Measurements from ENCODE around the gene CEP55.
A peak's percentile ranks its signal among the peaks of the same experiment; 100 is the strongest.
"Not testable (repeated sequence)": the region's sequence is repeated elsewhere in the genome, so short reads cannot be mapped to it uniquely, and the experiment has no call there.

CEP55 gene

GRCh38 chr10:93541402-93542357 is 45.3 kb downstream of the CEP55 start:
- Histone ChIP-seq H3K27me3 (ENCODE audit: control insufficient read depth in 1 of 2, insufficient read depth in 2 of 2, low read length in 2 of 2) (no peaks in the 10 kb centered on the region), H3K27ac (ENCODE audit: low read depth, low read length) (no peak overlapping the region), H3K9ac (ENCODE audit: low read depth in 1 of 2, low read length in 2 of 2) (no peak overlapping the region), H3K4me1 (ENCODE audit: control insufficient read depth in 1 of 2, insufficient read depth in 2 of 2, low read length in 2 of 2) (peaks cover 7 to 8% of the 10 kb centered on the region in 2 donors), H3K36me3 (ENCODE audit: control insufficient read depth in 1 of 2, insufficient read depth in 2 of 2, low read length in 2 of 2) (no peaks in the 10 kb centered on the region), H3K4me3 (ENCODE audit: low read depth in 1 of 2, low read length in 2 of 2) (peak overlapping the region; percentile 53 to 58), H3K9me3 (ENCODE audit: control insufficient read depth in 1 of 2, low read length in 2 of 2) (no peaks in the 10 kb centered on the region)

- Histone ChIP-seq H3K9ac (ENCODE audit: low read depth in 1 of 2, low read length in 2 of 2) (no peak overlapping the region), H3K27ac (ENCODE audit: low read depth, low read length) (no peak overlapping the region)
These were observed 46.0 kb downstream of the CEP55 start for GRCh38 chr10:93542358-93542791.

GRCh38 chr10:93546995-93547394 is 50.6 kb downstream of the CEP55 start:
- H3K4me3 ChIP-seq (ENCODE audit: low read depth in 1 of 2, low read length in 2 of 2); H3K9me3 ChIP-seq (ENCODE audit: control insufficient read depth in 1 of 2, low read length in 2 of 2); H3K27ac ChIP-seq (ENCODE audit: low read depth, low read length); H3K27me3 ChIP-seq (ENCODE audit: control insufficient read depth in 1 of 2, insufficient read depth in 2 of 2, low read length in 2 of 2); H3K36me3 ChIP-seq (ENCODE audit: control insufficient read depth in 1 of 2, insufficient read depth in 2 of 2, low read length in 2 of 2); H3K9ac ChIP-seq (ENCODE audit: low read depth in 1 of 2, low read length in 2 of 2): not testable (repeated sequence)
- H3K4me1 ChIP-seq (ENCODE audit: control insufficient read depth in 1 of 2, insufficient read depth in 2 of 2, low read length in 2 of 2), result peaks cover 11% of the 10 kb centered on the region in 2 donors

More at GRCh38 chr10:93542358-93542791, 46.0 kb downstream of the CEP55 start:
- H3K9me3 ChIP-seq (ENCODE audit: control insufficient read depth in 1 of 2, low read length in 2 of 2), result no peaks in the 10 kb centered on the region
- peak overlapping the region; percentile 53 to 58 for H3K4me3 ChIP-seq (ENCODE audit: low read depth in 1 of 2, low read length in 2 of 2)
- no peaks in the 10 kb centered on the region for H3K27me3 ChIP-seq (ENCODE audit: control insufficient read depth in 1 of 2, insufficient read depth in 2 of 2, low read length in 2 of 2)
- peaks cover 7 to 8% of the 10 kb centered on the region in 2 donors for H3K4me1 ChIP-seq (ENCODE audit: control insufficient read depth in 1 of 2, insufficient read depth in 2 of 2, low read length in 2 of 2)
- no peaks in the 10 kb centered on the region for H3K36me3 ChIP-seq (ENCODE audit: control insufficient read depth in 1 of 2, insufficient read depth in 2 of 2, low read length in 2 of 2)

GRCh38 chr10:93547522-93547921 is 51.1 kb downstream of the CEP55 start:
- H3K36me3 ChIP-seq (ENCODE audit: control insufficient read depth in 1 of 2, insufficient read depth in 2 of 2, low read length in 2 of 2), result no peaks in the 10 kb centered on the region
- no peak overlapping the region for H3K9ac ChIP-seq (ENCODE audit: low read depth in 1 of 2, low read length in 2 of 2)
- no peaks in the 10 kb centered on the region for H3K9me3 ChIP-seq (ENCODE audit: control insufficient read depth in 1 of 2, low read length in 2 of 2)
- H3K4me3 ChIP-seq (ENCODE audit: low read depth in 1 of 2, low read length in 2 of 2), result no peak overlapping the region
- H3K4me1 ChIP-seq (ENCODE audit: control insufficient read depth in 1 of 2, insufficient read depth in 2 of 2, low read length in 2 of 2), result peaks cover 8 to 9% of the 10 kb centered on the region in 2 donors
- H3K27me3 ChIP-seq (ENCODE audit: control insufficient read depth in 1 of 2, insufficient read depth in 2 of 2, low read length in 2 of 2), result no peaks in the 10 kb centered on the region
- H3K27ac ChIP-seq (ENCODE audit: low read depth, low read length), result no peak overlapping the region

GRCh38 chr10:93548376-93549071 is 52.1 kb downstream of the CEP55 start:
- no peak overlapping the region for H3K4me3 ChIP-seq (ENCODE audit: low read depth in 1 of 2, low read length in 2 of 2)
- H3K9me3 ChIP-seq (ENCODE audit: control insufficient read depth in 1 of 2, low read length in 2 of 2), result no peaks in the 10 kb centered on the region
- H3K4me1 ChIP-seq (ENCODE audit: control insufficient read depth in 1 of 2, insufficient read depth in 2 of 2, low read length in 2 of 2), result peaks cover 3% of the 10 kb centered on the region in 2 donors
- H3K27ac ChIP-seq (ENCODE audit: low read depth, low read length), result no peak overlapping the region
- no peak overlapping the region for H3K9ac ChIP-seq (ENCODE audit: low read depth in 1 of 2, low read length in 2 of 2)
- H3K27me3 ChIP-seq (ENCODE audit: control insufficient read depth in 1 of 2, insufficient read depth in 2 of 2, low read length in 2 of 2), result no peaks in the 10 kb centered on the region
- no peaks in the 10 kb centered on the region for H3K36me3 ChIP-seq (ENCODE audit: control insufficient read depth in 1 of 2, insufficient read depth in 2 of 2, low read length in 2 of 2)

- H3K4me3 ChIP-seq (ENCODE audit: low read depth in 1 of 2, low read length in 2 of 2), result no peak overlapping the region
- peaks cover 6 to 9% of the 10 kb centered on the region in 2 donors for H3K4me1 ChIP-seq (ENCODE audit: control insufficient read depth in 1 of 2, insufficient read depth in 2 of 2, low read length in 2 of 2)
- H3K27ac ChIP-seq (ENCODE audit: low read depth, low read length), result no peak overlapping the region
- H3K27me3 ChIP-seq (ENCODE audit: control insufficient read depth in 1 of 2, insufficient read depth in 2 of 2, low read length in 2 of 2), result no peaks in the 10 kb centered on the region
- no peaks in the 10 kb centered on the region for H3K9me3 ChIP-seq (ENCODE audit: control insufficient read depth in 1 of 2, low read length in 2 of 2)
- no peak overlapping the region for H3K9ac ChIP-seq (ENCODE audit: low read depth in 1 of 2, low read length in 2 of 2)
- H3K36me3 ChIP-seq (ENCODE audit: control insufficient read depth in 1 of 2, insufficient read depth in 2 of 2, low read length in 2 of 2), result no peaks in the 10 kb centered on the region
These were observed 54.2 kb downstream of the CEP55 start for GRCh38 chr10:93550606-93551005.

- H3K27ac ChIP-seq (ENCODE audit: low read depth, low read length), result no peak overlapping the region
- H3K4me3 ChIP-seq (ENCODE audit: low read depth in 1 of 2, low read length in 2 of 2), result no peak overlapping the region
- no peaks in the 10 kb centered on the region for H3K36me3 ChIP-seq (ENCODE audit: control insufficient read depth in 1 of 2, insufficient read depth in 2 of 2, low read length in 2 of 2)
- no peaks in the 10 kb centered on the region for H3K27me3 ChIP-seq (ENCODE audit: control insufficient read depth in 1 of 2, insufficient read depth in 2 of 2, low read length in 2 of 2)
- no peak overlapping the region for H3K9ac ChIP-seq (ENCODE audit: low read depth in 1 of 2, low read length in 2 of 2)
- H3K4me1 ChIP-seq (ENCODE audit: control insufficient read depth in 1 of 2, insufficient read depth in 2 of 2, low read length in 2 of 2), result peaks cover 6 to 9% of the 10 kb centered on the region in 2 donors
- H3K9me3 ChIP-seq (ENCODE audit: control insufficient read depth in 1 of 2, low read length in 2 of 2), result no peaks in the 10 kb centered on the region
These were observed 56.4 kb downstream of the CEP55 start for GRCh38 chr10:93552780-93553179.

GRCh38 chr10:93553482-93554315 is 57.3 kb downstream of the CEP55 start:
- Histone ChIP-seq H3K4me1 (ENCODE audit: control insufficient read depth in 1 of 2, insufficient read depth in 2 of 2, low read length in 2 of 2) (peaks cover 6 to 9% of the 10 kb centered on the region in 2 donors), H3K27me3 (ENCODE audit: control insufficient read depth in 1 of 2, insufficient read depth in 2 of 2, low read length in 2 of 2) (no peaks in the 10 kb centered on the region), H3K9ac (ENCODE audit: low read depth in 1 of 2, low read length in 2 of 2) (no peak overlapping the region), H3K4me3 (ENCODE audit: low read depth in 1 of 2, low read length in 2 of 2) (no peak overlapping the region), H3K9me3 (ENCODE audit: control insufficient read depth in 1 of 2, low read length in 2 of 2) (no peaks in the 10 kb centered on the region), H3K36me3 (ENCODE audit: control insufficient read depth in 1 of 2, insufficient read depth in 2 of 2, low read length in 2 of 2) (no peaks in the 10 kb centered on the region), H3K27ac (ENCODE audit: low read depth, low read length) (no peak overlapping the region)

GRCh38 chr10:93554316-93554663 is 57.9 kb downstream of the CEP55 start:
- Histone ChIP-seq H3K9me3 (ENCODE audit: control insufficient read depth in 1 of 2, low read length in 2 of 2) (no peaks in the 10 kb centered on the region), H3K27me3 (ENCODE audit: control insufficient read depth in 1 of 2, insufficient read depth in 2 of 2, low read length in 2 of 2) (no peaks in the 10 kb centered on the region)

More at GRCh38 chr10:93554316-93554663, 57.9 kb downstream of the CEP55 start:
- Histone ChIP-seq H3K36me3 (ENCODE audit: control insufficient read depth in 1 of 2, insufficient read depth in 2 of 2, low read length in 2 of 2) (no peaks in the 10 kb centered on the region), H3K4me1 (ENCODE audit: control insufficient read depth in 1 of 2, insufficient read depth in 2 of 2, low read length in 2 of 2) (peaks cover 6 to 9% of the 10 kb centered on the region in 2 donors), H3K9ac (ENCODE audit: low read depth in 1 of 2, low read length in 2 of 2) (no peak overlapping the region), H3K4me3 (ENCODE audit: low read depth in 1 of 2, low read length in 2 of 2) (no peak overlapping the region), H3K27ac (ENCODE audit: low read depth, low read length) (no peak overlapping the region)

Measured in duodenal mucosa (tissue), 2 donors.